H1 (cell line): ENCODE data around the gene NTNG2. TPM values are rescaled to one million over a fixed set of nuclear protein-coding genes. Genes with fewer than 3 reads are reported as not detected.

ENCODE experiments used
- CTCF ChIA-PET: fragments of 300-600 bp; sonication (Branson Sonifier 250); formaldehyde crosslinking; loops from one replicate; lab custom pipeline; 2021; ENCODE audit not compliant: partially characterized antibody; lab: Charles Lee
- POLR2A ChIA-PET: fragments of 300-600 bp; sonication (Branson Sonifier 250); formaldehyde crosslinking; loops from one replicate; lab custom pipeline; 2021; ENCODE audit warnings: inconsistent platforms; ENCODE audit not compliant: partially characterized antibody; lab: Charles Lee
- DNase-seq, 2 experiments: peaks; one replicate each; pipeline versions ENCODE4 v3.0.0 to v3.0.0-alpha.2; 2010 to 2022; ENCODE audit warnings: low spot score in 2 of 2, low read depth in 1 of 2, mixed read lengths in 1 of 2
- FAIRE-seq: peaks from 2 replicates; lab custom pipeline; 2011; peaks lifted over from hg19 to GRCh38; lab: Jason Lieb, UNC
- H2AFZ ChIP-seq: 2 replicates; pipeline ENCODE4 v1.8.1; 2012; ENCODE audit warnings: low read length, inconsistent platforms
- H2AK5ac ChIP-seq: 2 replicates; pipeline ENCODE4 v1.6.1; 2013; ENCODE audit warnings: low read depth, low read length
- H2BK120ac ChIP-seq: replicated peaks from 2 replicates; pipeline ENCODE3; 2013; ENCODE audit warnings: low read depth, low read length, inconsistent platforms
- H2BK12ac ChIP-seq: 2 replicates; pipeline ENCODE4 v1.6.1; 2013; ENCODE audit warnings: low read depth, low read length
- H2BK15ac ChIP-seq: 2 replicates; pipeline ENCODE4 v1.6.1; 2013; ENCODE audit warnings: low read length
- H2BK20ac ChIP-seq: 2 replicates; pipeline ENCODE4 v1.6.1; 2013; ENCODE audit warnings: low read length
- H2BK5ac ChIP-seq: 2 replicates; pipeline ENCODE4 v1.6.1; 2013; ENCODE audit warnings: low read depth, low read length
- H3K14ac ChIP-seq: 2 replicates; pipeline ENCODE4 v1.6.1; 2013; ENCODE audit warnings: inconsistent platforms; ENCODE audit not compliant: insufficient read length
- H3K18ac ChIP-seq: 2 replicates; pipeline ENCODE4 v1.6.1; 2013; ENCODE audit warnings: low read length; ENCODE audit errors: extremely low read depth
- H3K23ac ChIP-seq: 2 replicates; pipeline ENCODE4 v1.6.1; 2013; ENCODE audit warnings: inconsistent platforms; ENCODE audit not compliant: insufficient read length
- H3K23me2 ChIP-seq: 2 replicates; pipeline ENCODE4 v1.6.1; 2013; ENCODE audit warnings: low read depth, low read length
- H3K27ac ChIP-seq: 2 replicates; pipeline ENCODE4 v1.6.1; 2011; ENCODE audit warnings: low read depth, low read length, inconsistent platforms
- H3K27me3 ChIP-seq, 4 experiments: replicated peaks in 1 of 4; 1 replicate in 1 of 4; 2 replicates in 3 of 4; pipeline versions ENCODE4 v1.6.1 to v1.8.1; 2011 to 2013; ENCODE audit warnings: low read length in 3 of 4, mild to moderate bottlenecking in 3 of 4, inconsistent platforms in 2 of 4, mixed read lengths in 2 of 4, moderate library complexity in 1 of 4; ENCODE audit not compliant: control insufficient read depth in 3 of 4, insufficient read depth in 3 of 4; ENCODE audit errors: extremely low read depth in 1 of 4
- H3K36me3 ChIP-seq, 4 experiments: 2 replicates each; pipeline versions ENCODE4 v1.6.1 to v1.8.1; 2011 to 2013; ENCODE audit warnings: mild to moderate bottlenecking in 4 of 4, low read length in 3 of 4, moderate library complexity in 2 of 4, control low read depth in 1 of 4, inconsistent platforms in 1 of 4; ENCODE audit not compliant: insufficient read depth in 4 of 4, control insufficient read depth in 2 of 4
- H3K4ac ChIP-seq: replicated peaks from 2 replicates; pipeline ENCODE3; 2013; ENCODE audit warnings: low read length, low read depth, mixed read lengths, inconsistent platforms; ENCODE audit not compliant: insufficient read length
- H3K4me1 ChIP-seq, 4 experiments: replicated peaks in 1 of 4; 1 replicate in 1 of 4; 2 replicates in 3 of 4; pipeline versions ENCODE4 v1.6.1 to v1.8.1; 2011 to 2013; ENCODE audit warnings: low read length in 3 of 4, inconsistent platforms in 2 of 4, mixed read lengths in 1 of 4; ENCODE audit not compliant: insufficient read depth in 4 of 4, control insufficient read depth in 3 of 4
- H3K4me2 ChIP-seq, 2 experiments: 2 replicates each; pipeline versions ENCODE4 v1.6.1 to v1.8.1; 2011 to 2013; ENCODE audit warnings: low read depth in 2 of 2, low read length in 2 of 2, control low read depth in 1 of 2, inconsistent platforms in 1 of 2, mild to moderate bottlenecking in 1 of 2; ENCODE audit not compliant: insufficient read depth in 1 of 2
- H3K4me3 ChIP-seq, 4 experiments: fragments of 200-600, 300-600 bp in 1 of 4; sonication (generic), shearing (Covaris generic), sonication (Bioruptor Twin) in 1 of 4; 2 replicates each; pipeline versions ENCODE4 v1.5.1 to v1.8.1; 2011 to 2016; ENCODE audit warnings: low read length in 4 of 4, low read depth in 3 of 4, control low read depth in 2 of 4, inconsistent platforms in 2 of 4, mild to moderate bottlenecking in 2 of 4, mixed read lengths in 1 of 4, moderate library complexity in 1 of 4; ENCODE audit not compliant: insufficient read depth in 2 of 4; ENCODE audit errors: extremely low read depth in 1 of 4
- H3K56ac ChIP-seq: replicated peaks from 2 replicates; pipeline ENCODE3; 2013; ENCODE audit warnings: low read depth, mild to moderate bottlenecking, mixed read lengths, low read length, inconsistent platforms; ENCODE audit not compliant: insufficient read length
- H3K79me1 ChIP-seq: 2 replicates; pipeline ENCODE4 v1.6.1; 2013; ENCODE audit warnings: low read depth, low read length, control low read depth
- H3K79me2 ChIP-seq, 2 experiments: 2 replicates each; pipeline versions ENCODE4 v1.6.1 to v1.8.1; 2012 to 2013; ENCODE audit warnings: low read length in 2 of 2, mild to moderate bottlenecking in 2 of 2, inconsistent platforms in 1 of 2; ENCODE audit not compliant: insufficient read depth in 2 of 2, control insufficient read depth in 1 of 2
- H3K9ac ChIP-seq, 4 experiments: replicated peaks in 1 of 4; 1 replicate in 1 of 4; 2 replicates in 3 of 4; pipeline versions ENCODE4 v1.6.1 to v1.8.1; 2011 to 2013; ENCODE audit warnings: low read depth in 3 of 4, low read length in 3 of 4, control low read depth in 2 of 4, mild to moderate bottlenecking in 2 of 4, moderate library complexity in 2 of 4, inconsistent platforms in 1 of 4; ENCODE audit errors: extremely low read depth in 1 of 4
- H3K9me3 ChIP-seq, 2 experiments: 2 replicates each; pipeline versions ENCODE4 v1.6.1 to v1.8.1; 2012 to 2013; ENCODE audit warnings: mild to moderate bottlenecking in 2 of 2, moderate library complexity in 2 of 2, control low read depth in 1 of 2, inconsistent platforms in 1 of 2, low read depth in 1 of 2, low read length in 1 of 2, mixed read lengths in 1 of 2; ENCODE audit not compliant: insufficient read depth in 2 of 2
- H4K20me1 ChIP-seq, 2 experiments: replicated peaks in 1 of 2; 2 replicates each; pipeline versions ENCODE3 to v1.8.1; 2011 to 2013; ENCODE audit warnings: inconsistent platforms in 2 of 2, low read length in 2 of 2, mild to moderate bottlenecking in 1 of 2; ENCODE audit not compliant: insufficient read depth in 2 of 2, control insufficient read depth in 1 of 2
- H4K5ac ChIP-seq: 2 replicates; pipeline ENCODE4 v1.6.1; 2013; ENCODE audit warnings: low read length, low read depth, mixed read lengths, inconsistent platforms; ENCODE audit not compliant: insufficient read length
- H4K8ac ChIP-seq: 2 replicates; pipeline ENCODE4 v1.8.0; 2013; ENCODE audit warnings: mild to moderate bottlenecking, moderate library complexity, low read length, inconsistent platforms; ENCODE audit not compliant: insufficient read depth; ENCODE audit errors: extremely low read depth
- H4K91ac ChIP-seq: replicated peaks from 2 replicates; pipeline ENCODE3; 2013; ENCODE audit warnings: low read length, mixed read lengths, inconsistent platforms; ENCODE audit not compliant: insufficient read length
- EZH2 ChIP-seq: fragments of 200-600 bp; sonication (generic); IDR thresholded peaks from 2 replicates; pipeline ENCODE4 v1.7.1; 2012; ENCODE audit warnings: low read depth, mild to moderate bottlenecking, moderate library complexity, low read length, inconsistent platforms; ENCODE audit not compliant: severe bottlenecking
- WGBS, 2 experiments: shearing (Covaris generic) in 1 of 2; methylation state at CpG; one replicate each; pipeline versions ENCODE4 v1.1.6 to v1.1.7; 2013 to 2015; ENCODE audit warnings: low lambda C conversion rate in 2 of 2, mixed read lengths in 2 of 2, inconsistent platforms in 1 of 2, low coverage in 1 of 2, missing lambda C conversion rate in 1 of 2; ENCODE audit not compliant: insufficient replicate concordance in 2 of 2, insufficient coverage in 1 of 2, insufficient read length in 1 of 2; ENCODE audit errors: extremely low coverage in 1 of 2, missing lambda C conversion rate in 1 of 2; 5-methylcytosine and 5-hydroxymethylcytosine counted together
- polyA plus RNA-seq, 7 experiments: library from polyadenylated mRNA; depleted of rRNA in 3 of 7; stranded (reverse) in 5 of 7; unstranded in 2 of 7; fragments of >200 nt in 5 of 7; fragments of 200-250 nt in 2 of 7; gene quantifications; 1 replicate in 5 of 7; 2 replicates in 1 of 7; 4 replicates in 1 of 7; pipeline versions ENCODE4 v1.2.1 to v1.2.3, GENCODE V29; 2011 to 2013; ENCODE audit warnings: missing spikeins in 2 of 7, mixed read lengths in 2 of 7
- total RNA-seq: library from RNA; stranded (reverse); fragmentation: NEBNext Ultra II Directional; extraction: Animal tissue kit (Norgen Biotek cat#: 25700); gene quantifications from 2 replicates; pipeline ENCODE4 v1.2.1, GENCODE V29; 2021

NTNG2 gene
- total and polyA plus RNA-seq, 2 of the 8 experiments (the other 6 are each of a cell fraction or from before 2014, with no cell fraction given), result 1.4 to 1.5 TPM

- POLR2A ChIA-PET, result no interaction called here
- H2BK20ac ChIP-seq, result no peak overlapping the region
- H2AFZ ChIP-seq, result no peak overlapping the region
- no peak overlapping the region for H3K9ac ChIP-seq
- H3K18ac ChIP-seq, result no peak overlapping the region
- no peak overlapping the region for H2BK120ac ChIP-seq
- no peak overlapping the region for H3K27ac ChIP-seq
- no peak for TF ChIP-seq EZH2
- no peaks in the 10 kb centered on the region for H3K23me2 ChIP-seq
- H3K4me2 ChIP-seq, result no peak overlapping the region
- H3K27me3 ChIP-seq, result no peaks in the 10 kb centered on the region
- no peak overlapping the region for H4K91ac ChIP-seq
- peaks cover 10 to 68% (median 35%) of the 10 kb centered on the region in 4 experiments for H3K36me3 ChIP-seq
- no peak overlapping the region for H2AK5ac ChIP-seq
- H2BK5ac ChIP-seq, result no peak overlapping the region
- H3K56ac ChIP-seq, result no peak overlapping the region
- no peak overlapping the region for H3K23ac ChIP-seq
- no peak overlapping the region for H2BK15ac ChIP-seq
- 77% methylated on average over 3 of the region's 3 CpGs; no CpG with 5 or more reads in 1 of the 2 experiments for WGBS, 2 experiments
- DNase-seq, result peak in 1 of 2 experiments; percentile 23
- no peaks in the 10 kb centered on the region for H3K4me1 ChIP-seq
- no peak overlapping the region for H4K8ac ChIP-seq
- no peak overlapping the region for H4K5ac ChIP-seq
- H3K9me3 ChIP-seq, result no peaks in the 10 kb centered on the region
- no peak for FAIRE-seq
- H3K79me1 ChIP-seq, result no peaks in the 10 kb centered on the region
- H4K20me1 ChIP-seq, result peaks cover 1 to 3% of the 10 kb centered on the region in 2 experiments
- no peak overlapping the region for H3K4me3 ChIP-seq
- CTCF ChIA-PET, result interaction anchor here (0.9 to 2.5 kb wide), 7 partner anchors 8 to 564 kb away, joined by 3 to 12 read pairs (median 3); no protein-coding TSS in a partner anchor
- H3K79me2 ChIP-seq, result no peaks in the 10 kb centered on the region
- H3K14ac ChIP-seq, result no peak overlapping the region
- H2BK12ac ChIP-seq, result no peak overlapping the region
- no peak overlapping the region for H3K4ac ChIP-seq
These were observed 105.8 kb downstream of the NTNG2 start for GRCh38 chr9:132267660-132268059.
